ENCODE results near the gene PROK1. TPM values are rescaled to one million over a fixed set of nuclear protein-coding genes. Genes with fewer than 3 reads are reported as not detected.

PROK1 gene
- total and polyA plus RNA-seq, 2 of the 13 experiments (the other 11 are each of a cell fraction or from before 2014, with no cell fraction given), result 0.07 TPM; not detected in 1

DNA sequence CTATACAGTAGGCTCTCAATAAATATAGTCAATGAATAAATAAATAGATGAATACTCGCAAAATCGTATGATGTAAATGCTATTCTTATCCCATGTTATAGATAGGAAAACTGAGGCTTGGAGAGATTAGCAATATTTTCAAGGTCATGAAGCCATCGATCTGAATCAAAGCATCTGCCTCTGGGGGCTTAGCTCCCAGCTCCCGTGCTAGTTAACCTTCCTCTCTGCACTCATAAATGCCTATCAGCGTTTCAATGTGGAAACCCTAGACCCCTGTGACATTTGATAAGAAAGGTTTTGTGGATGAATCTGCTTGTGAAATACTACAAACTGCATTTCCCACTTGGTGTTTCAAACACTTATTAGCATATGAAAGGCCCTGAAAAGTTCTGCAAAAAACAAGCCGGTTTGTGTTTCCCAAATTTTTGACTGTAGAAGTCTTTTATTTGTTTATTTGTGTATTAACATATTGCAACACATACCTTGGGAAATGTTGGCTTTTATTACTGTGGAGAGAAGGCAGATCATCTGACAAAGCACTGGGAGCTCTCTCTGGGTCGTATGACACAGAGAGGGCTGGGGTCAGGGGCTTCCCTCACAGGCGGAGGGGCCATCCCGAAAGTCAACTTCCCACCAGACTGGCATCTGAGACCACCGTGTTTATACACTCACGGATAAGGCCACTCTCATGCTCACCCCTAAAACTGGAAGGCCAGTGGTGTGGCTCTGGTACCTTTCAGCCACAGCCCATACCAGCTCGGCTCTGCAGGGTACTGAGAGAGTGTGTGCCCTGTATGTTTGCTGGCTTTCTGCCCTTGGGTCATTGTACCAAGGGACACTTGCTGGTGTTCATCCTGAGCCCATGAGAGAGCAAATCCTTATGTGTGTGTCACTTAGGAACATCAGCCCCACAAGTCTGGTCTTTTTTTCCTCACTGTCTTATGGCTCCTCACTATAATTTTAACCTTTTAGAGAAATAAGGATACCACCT lies 993 bp upstream of the PROK1 start (continued):
- TF ChIP-seq, protein P1, sequence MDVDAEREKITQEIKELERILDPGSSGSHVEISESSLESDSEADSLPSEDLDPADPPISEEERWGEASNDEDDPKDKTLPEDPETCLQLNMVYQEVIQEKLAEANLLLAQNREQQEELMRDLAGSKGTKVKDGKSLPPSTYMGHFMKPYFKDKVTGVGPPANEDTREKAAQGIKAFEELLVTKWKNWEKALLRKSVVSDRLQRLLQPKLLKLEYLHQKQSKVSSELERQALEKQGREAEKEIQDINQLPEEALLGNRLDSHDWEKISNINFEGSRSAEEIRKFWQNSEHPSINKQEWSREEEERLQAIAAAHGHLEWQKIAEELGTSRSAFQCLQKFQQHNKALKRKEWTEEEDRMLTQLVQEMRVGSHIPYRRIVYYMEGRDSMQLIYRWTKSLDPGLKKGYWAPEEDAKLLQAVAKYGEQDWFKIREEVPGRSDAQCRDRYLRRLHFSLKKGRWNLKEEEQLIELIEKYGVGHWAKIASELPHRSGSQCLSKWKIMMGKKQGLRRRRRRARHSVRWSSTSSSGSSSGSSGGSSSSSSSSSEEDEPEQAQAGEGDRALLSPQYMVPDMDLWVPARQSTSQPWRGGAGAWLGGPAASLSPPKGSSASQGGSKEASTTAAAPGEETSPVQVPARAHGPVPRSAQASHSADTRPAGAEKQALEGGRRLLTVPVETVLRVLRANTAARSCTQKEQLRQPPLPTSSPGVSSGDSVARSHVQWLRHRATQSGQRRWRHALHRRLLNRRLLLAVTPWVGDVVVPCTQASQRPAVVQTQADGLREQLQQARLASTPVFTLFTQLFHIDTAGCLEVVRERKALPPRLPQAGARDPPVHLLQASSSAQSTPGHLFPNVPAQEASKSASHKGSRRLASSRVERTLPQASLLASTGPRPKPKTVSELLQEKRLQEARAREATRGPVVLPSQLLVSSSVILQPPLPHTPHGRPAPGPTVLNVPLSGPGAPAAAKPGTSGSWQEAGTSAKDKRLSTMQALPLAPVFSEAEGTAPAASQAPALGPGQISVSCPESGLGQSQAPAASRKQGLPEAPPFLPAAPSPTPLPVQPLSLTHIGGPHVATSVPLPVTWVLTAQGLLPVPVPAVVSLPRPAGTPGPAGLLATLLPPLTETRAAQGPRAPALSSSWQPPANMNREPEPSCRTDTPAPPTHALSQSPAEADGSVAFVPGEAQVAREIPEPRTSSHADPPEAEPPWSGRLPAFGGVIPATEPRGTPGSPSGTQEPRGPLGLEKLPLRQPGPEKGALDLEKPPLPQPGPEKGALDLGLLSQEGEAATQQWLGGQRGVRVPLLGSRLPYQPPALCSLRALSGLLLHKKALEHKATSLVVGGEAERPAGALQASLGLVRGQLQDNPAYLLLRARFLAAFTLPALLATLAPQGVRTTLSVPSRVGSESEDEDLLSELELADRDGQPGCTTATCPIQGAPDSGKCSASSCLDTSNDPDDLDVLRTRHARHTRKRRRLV (CRISPR knock-in tag; IDR thresholded peaks at IDR 0.05), result no peak

DNA sequence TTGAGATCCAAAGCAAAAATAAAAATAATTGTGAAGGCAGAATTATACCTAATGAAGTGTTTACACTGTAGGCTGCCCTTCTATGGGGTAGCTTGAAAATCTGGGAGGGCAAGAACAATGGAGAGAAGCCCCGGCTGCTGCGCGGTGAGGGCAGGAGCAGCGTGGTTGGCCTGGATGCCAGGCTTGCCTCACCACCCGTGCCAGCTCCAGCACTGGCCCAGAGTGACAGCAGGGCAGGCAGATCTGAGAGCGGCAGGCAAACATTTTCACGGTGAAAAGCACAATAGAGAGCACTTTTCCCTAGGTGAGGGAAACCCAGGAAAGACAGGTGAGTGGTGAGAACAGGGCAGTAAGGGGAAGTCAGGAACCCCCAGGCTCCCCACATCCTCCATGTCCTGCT lies 1.4 kb downstream of the PROK1 start:
- intact Hi-C loops (cut with micrococcal nuclease; ENCODE audit: unreplicated experiment) (no loop called here), in situ Hi-C loops (cut with HindIII; ENCODE audit: extremely low pct_ligation_motif_present, low pct_unique_long_range_greater_than_20kb) (loop anchor here (10.0 kb wide), 1 partner anchor 138 kb away; no protein-coding TSS in a partner anchor)
- no peak overlapping the region for H3K27ac ChIP-seq (ENCODE audit: extremely low read length, insufficient read depth, low read length)
- no peak for DNase-seq (ENCODE audit: low spot score)
- 43% methylated on average over 7 of the region's 7 CpGs for WGBS (ENCODE audit: low lambda C conversion rate)
- no peaks in the 10 kb centered on the region for H3K9me3 ChIP-seq (ENCODE audit: low read length)
- no peak for TF ChIP-seq TRIM24 (CRISPR knock-in tag; IDR thresholded peaks at IDR 0.05)
- TF ChIP-seq HOXD1 (CRISPR knock-in tag; IDR thresholded peaks at IDR 0.05), result no peak
- TF ChIP-seq, protein P2, sequence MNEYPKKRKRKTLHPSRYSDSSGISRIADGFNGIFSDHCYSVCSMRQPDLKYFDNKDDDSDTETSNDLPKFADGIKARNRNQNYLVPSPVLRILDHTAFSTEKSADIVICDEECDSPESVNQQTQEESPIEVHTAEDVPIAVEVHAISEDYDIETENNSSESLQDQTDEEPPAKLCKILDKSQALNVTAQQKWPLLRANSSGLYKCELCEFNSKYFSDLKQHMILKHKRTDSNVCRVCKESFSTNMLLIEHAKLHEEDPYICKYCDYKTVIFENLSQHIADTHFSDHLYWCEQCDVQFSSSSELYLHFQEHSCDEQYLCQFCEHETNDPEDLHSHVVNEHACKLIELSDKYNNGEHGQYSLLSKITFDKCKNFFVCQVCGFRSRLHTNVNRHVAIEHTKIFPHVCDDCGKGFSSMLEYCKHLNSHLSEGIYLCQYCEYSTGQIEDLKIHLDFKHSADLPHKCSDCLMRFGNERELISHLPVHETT (CRISPR knock-in tag; conservative IDR thresholded peaks at IDR 0.05), result no peak
- no peak for TF ChIP-seq SIN3B (IDR thresholded peaks at IDR 0.05; ENCODE audit: low read length)
- TF ChIP-seq ZNF891 (CRISPR knock-in tag; IDR thresholded peaks at IDR 0.05), result no peak
- ATAC-seq, result no peak
- no peak overlapping the region for H3K4me2 ChIP-seq (ENCODE audit: low read depth, low read length)
- H4K20me1 ChIP-seq (ENCODE audit: insufficient read depth, low read length), result no peaks in the 10 kb centered on the region
- H3K4me1 ChIP-seq (ENCODE audit: insufficient read depth, low read length), result no peaks in the 10 kb centered on the region
- FAIRE-seq, result no peak
- no TSS peak for BruUV-seq (replicated peaks)
- POLR2A ChIA-PET, result no interaction called here
- no peak overlapping the region for H2AFZ ChIP-seq (ENCODE audit: low read length)
- H3K36me3 ChIP-seq (replicated peaks in 1 of 2; ENCODE audit: control insufficient read depth in 1 of 2, insufficient read depth in 2 of 2, low read length in 2 of 2), result no peaks in the 10 kb centered on the region
- H3K4me3 ChIP-seq (replicated peaks in 1 of 3; ENCODE audit: insufficient read depth in 1 of 3, low read depth in 2 of 3, low read length in 3 of 3), result no peak overlapping the region
- no peak overlapping the region for H3K9ac ChIP-seq (ENCODE audit: insufficient read depth, low read depth, low read length)
- CTCF ChIA-PET (ENCODE audit: low intra/inter-chr PET ratio, low total read pairs), result no interaction called here
- H3K27me3 ChIP-seq (ENCODE audit: control insufficient read depth in 1 of 2, insufficient read depth in 2 of 2, low read length in 2 of 2), result peaks cover 6 to 27% of the 10 kb centered on the region in 2 experiments; a peak in 3 of 5 replicates
- no peaks in the 10 kb centered on the region for H3K79me2 ChIP-seq (ENCODE audit: insufficient read depth, low read length)
